GM12875 (cell line): Measurements from ENCODE around the gene SLC33A1.
"Not testable (repeated sequence)": the region's sequence is repeated elsewhere in the genome, so short reads cannot be mapped to it uniquely, and the experiment has no call there.

ENCODE experiments used
- H3K4me3 ChIP-seq: one replicate; pipeline ENCODE4 v1.5.1; 2011; ENCODE audit warnings: low read depth, low read length, control low read depth
- CTCF ChIP-seq: IDR thresholded peaks from 2 replicates; pipeline ENCODE4 v1.5.1; 2011; ENCODE audit warnings: low read depth, mild to moderate bottlenecking, control low read depth, inconsistent platforms, low read length, moderate library complexity, borderline replicate concordance; ENCODE audit not compliant: insufficient read depth

Gene SLC33A1

DNA sequence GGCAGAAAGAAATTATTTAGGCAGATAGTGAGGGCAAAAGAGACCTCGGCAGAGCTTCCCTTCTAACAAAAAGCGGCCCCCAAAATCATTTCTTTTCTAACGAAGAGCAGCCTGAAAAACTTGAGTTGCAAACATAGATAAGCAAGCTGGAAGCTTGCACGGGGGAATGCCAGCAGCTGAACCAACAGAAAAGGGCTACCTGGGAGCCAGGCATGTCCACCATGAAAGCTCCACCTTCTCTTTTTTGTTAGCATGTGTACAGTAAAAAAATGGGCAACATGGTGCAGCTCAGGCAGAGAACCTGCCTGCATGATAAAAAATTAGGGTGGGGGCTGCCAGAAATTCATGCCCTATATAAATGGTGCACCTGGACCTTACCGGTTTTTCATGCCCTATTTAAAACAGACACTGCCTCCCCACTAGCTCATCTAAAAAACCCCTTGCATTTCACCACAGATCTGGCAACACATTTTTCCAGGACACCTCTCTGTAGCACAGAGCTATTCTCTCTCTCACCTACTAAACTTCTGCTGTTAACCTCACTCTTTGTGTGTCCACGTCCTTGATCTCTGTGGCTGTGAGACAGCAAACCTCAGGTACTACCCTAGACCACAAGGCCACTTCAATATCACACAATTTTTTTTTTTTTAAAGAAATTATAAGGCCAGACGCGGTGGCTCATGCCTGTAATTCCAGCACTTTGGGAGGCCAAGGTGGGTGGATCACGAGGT, 18.7 kb downstream of the SLC33A1 start:
- no peak overlapping the region for H3K4me3 ChIP-seq
- TF ChIP-seq CTCF: no peak

DNA sequence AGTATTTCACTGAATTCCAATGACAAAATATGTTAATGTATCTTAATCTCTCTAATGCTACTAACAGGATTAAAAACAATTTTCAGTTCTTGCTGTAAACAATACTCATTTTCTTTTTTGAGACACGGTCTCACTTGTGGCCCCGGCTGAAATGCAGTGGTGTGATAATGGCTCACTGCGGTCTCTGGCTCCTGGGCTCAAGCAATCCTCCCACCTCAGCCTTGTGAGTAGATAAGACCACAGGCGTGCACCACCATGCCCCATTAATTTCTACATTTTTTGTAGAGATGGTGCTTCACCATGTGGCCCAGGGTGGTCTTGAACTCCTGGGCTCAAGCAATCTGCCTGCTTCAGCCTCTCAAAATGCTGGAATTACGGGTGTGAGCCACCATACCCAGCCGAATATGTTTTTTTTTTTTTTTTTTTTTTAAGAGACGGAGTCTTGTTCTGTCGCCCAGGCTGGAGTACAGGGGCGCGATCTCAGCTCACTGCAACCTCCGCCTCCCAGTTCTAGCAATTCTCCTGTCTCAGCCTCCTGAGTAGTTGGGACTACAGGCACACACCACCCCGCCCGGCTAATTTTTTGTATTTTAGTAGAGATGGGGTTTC, 25.6 kb downstream of the SLC33A1 start:
- not testable (repeated sequence) for H3K4me3 ChIP-seq

- TF ChIP-seq CTCF: no peak
Measured at GRCh38 chr3:155815030-155815545, 39.1 kb downstream of the SLC33A1 start.

GRCh38 chr3:155813224-155813623, 41.0 kb downstream of the SLC33A1 start:
- H3K4me3 ChIP-seq: not testable (repeated sequence)

More at GRCh38 chr3:155815030-155815545, 39.1 kb downstream of the SLC33A1 start:
- no peak overlapping the region for H3K4me3 ChIP-seq

DNA sequence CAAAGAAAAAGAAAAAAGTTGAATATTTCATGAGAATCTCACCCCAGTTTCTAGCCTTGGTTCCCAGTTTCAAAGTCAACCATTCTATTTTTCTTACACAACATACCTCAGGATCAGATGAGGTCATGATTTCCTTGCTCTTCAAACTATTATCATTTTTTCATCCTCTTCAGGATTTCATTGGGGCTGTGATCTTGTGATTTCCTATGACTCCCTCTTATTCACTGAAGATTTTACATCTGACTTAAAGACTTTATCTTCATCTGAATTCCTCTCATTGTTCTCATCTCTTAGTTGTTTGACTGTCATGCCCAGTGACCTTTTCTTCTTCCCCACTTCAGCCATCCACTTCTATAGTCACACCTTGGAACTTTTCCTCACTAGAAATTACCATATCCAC, 45.0 kb downstream of the SLC33A1 start:
- TF ChIP-seq CTCF: no peak
- H3K4me3 ChIP-seq: no peak overlapping the region

DNA sequence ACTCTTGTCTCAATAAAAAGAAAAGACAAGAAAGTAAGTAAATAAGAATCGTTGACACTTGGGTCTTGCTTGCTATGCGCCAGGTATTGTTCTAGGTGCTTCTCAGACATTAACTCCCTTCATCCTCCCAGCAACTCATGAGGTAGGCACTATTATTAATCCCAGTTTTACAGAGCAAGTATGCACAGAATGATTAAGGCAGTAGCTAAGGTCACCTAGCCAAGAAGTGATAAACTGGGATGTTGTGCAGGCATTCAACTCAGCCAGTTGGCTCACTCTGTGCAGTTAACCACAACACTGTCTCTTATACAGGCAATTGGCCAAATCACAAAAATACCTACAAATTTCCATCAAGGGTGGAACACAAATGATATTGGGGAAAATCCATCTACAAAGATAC, 46.4 kb downstream of the SLC33A1 start:
- TF ChIP-seq CTCF: no peak
- no peak overlapping the region for H3K4me3 ChIP-seq

- TF ChIP-seq CTCF: peak; percentile 98
- peak within 1 kb of the TSS; percentile 77 for H3K4me3 ChIP-seq
Measured at GRCh38 chr3:155805802-155806618, 48.2 kb downstream of the SLC33A1 start, which contains the start of gene C3orf33. TSS of gene C3orf33 (minus strand) at chr3:155806278. CDS start at chr3:155806252, 26 bp downstream.
